Effector memory CD8-positive, alpha-beta T cell (primary cell): ENCODE data around the gene SPATA13.
A peak's percentile ranks its signal among the peaks of the same experiment; 100 is the strongest.

Experiments used
- ATAC-seq: fragments of 150-1000 bp; cut with Tn5 transposase; replicated peaks from 2 replicates; pipeline ENCODE4 v1.10.0; 2021; ENCODE audit warnings: mild to moderate bottlenecking, moderate library complexity
- DNase-seq, 3 experiments: peaks; one replicate each; pipeline ENCODE4 v3.0.0; 2021
- H3K27ac Mint-ChIP-seq, 2 donors: one replicate each; pipeline ENCODE4 v1.8.0; 2022; ENCODE audit warnings: mild to moderate bottlenecking in 2 of 2, mixed read lengths in 2 of 2, moderate library complexity in 2 of 2
- H3K27me3 Mint-ChIP-seq, 2 donors: one replicate each; pipeline ENCODE4 v1.8.0; 2022; ENCODE audit warnings: mixed read lengths in 2 of 2
- H3K36me3 Mint-ChIP-seq: one replicate; pipeline ENCODE4 v1.8.0; 2022; ENCODE audit warnings: mild to moderate bottlenecking, moderate library complexity, mixed read lengths; ENCODE audit not compliant: insufficient read depth
- H3K4me1 Mint-ChIP-seq, 2 donors: one replicate each; pipeline ENCODE4 v1.8.0; 2022; ENCODE audit warnings: low read depth in 2 of 2, mixed read lengths in 2 of 2
- H3K4me3 Mint-ChIP-seq, 2 donors: one replicate each; pipeline ENCODE4 v1.8.0; 2022; ENCODE audit warnings: mild to moderate bottlenecking in 2 of 2, mixed read lengths in 2 of 2, moderate library complexity in 2 of 2
- H3K9me3 Mint-ChIP-seq, 2 donors: one replicate each; pipeline ENCODE4 v1.8.0; 2022; ENCODE audit warnings: mixed read lengths in 2 of 2

The SPATA13 gene

GRCh38 chr13:24281188-24282008 lies 120.9 kb downstream of the SPATA13 start:
- H3K9me3 Mint-ChIP-seq, result no peaks in the 10 kb centered on the region

GRCh38 chr13:24282256-24282655 lies 121.7 kb downstream of the SPATA13 start:
- Mint-ChIP-seq H3K27me3 (no peaks in the 10 kb centered on the region), H3K4me3 (peak overlapping the region in 1 of 2 donors; percentile 42), H3K36me3 (peaks cover 77% of the 10 kb centered on the region), H3K4me1 (peaks cover 40 to 54% of the 10 kb centered on the region in 2 donors), H3K27ac (peak overlapping the region; percentile 92 to 99), H3K9me3 (no peaks in the 10 kb centered on the region)
- DNase-seq (no peak), ATAC-seq (no peak)

More at GRCh38 chr13:24281188-24282008, 120.9 kb downstream of the SPATA13 start:
- ATAC-seq (no peak), DNase-seq (no peak)
- Mint-ChIP-seq H3K4me1 (peaks cover 45 to 61% of the 10 kb centered on the region in 2 donors), H3K4me3 (peak overlapping the region in 1 of 2 donors; percentile 34), H3K27ac (peak overlapping the region; percentile 92 to 99), H3K36me3 (peaks cover 77% of the 10 kb centered on the region), H3K27me3 (no peaks in the 10 kb centered on the region)

- Mint-ChIP-seq H3K4me3 (no peak overlapping the region), H3K27ac (peak overlapping the region in 1 of 2 donors; percentile 68), H3K4me1 (peaks cover 25 to 30% of the 10 kb centered on the region in 2 donors), H3K36me3 (peaks cover 86% of the 10 kb centered on the region), H3K9me3 (no peaks in the 10 kb centered on the region), H3K27me3 (no peaks in the 10 kb centered on the region)
- DNase-seq, result no peak
- ATAC-seq, result no peak
These were observed 124.5 kb downstream of the SPATA13 start for GRCh38 chr13:24284889-24285565.

- no peak for DNase-seq
- no peak overlapping the region for H3K4me3 Mint-ChIP-seq
- H3K36me3 Mint-ChIP-seq, result peaks cover 93% of the 10 kb centered on the region
- H3K27ac Mint-ChIP-seq, result peak overlapping the region in 1 of 2 donors; percentile 75
- peaks cover 16 to 21% of the 10 kb centered on the region in 2 donors for H3K4me1 Mint-ChIP-seq
- H3K27me3 Mint-ChIP-seq, result no peaks in the 10 kb centered on the region
- H3K9me3 Mint-ChIP-seq, result no peaks in the 10 kb centered on the region
- no peak for ATAC-seq
These were observed 126.1 kb downstream of the SPATA13 start for GRCh38 chr13:24286624-24287023.

- Mint-ChIP-seq H3K36me3 (peaks cover 95% of the 10 kb centered on the region), H3K27ac (no peak overlapping the region), H3K4me3 (no peak overlapping the region), H3K9me3 (no peaks in the 10 kb centered on the region), H3K4me1 (peaks cover 8 to 14% of the 10 kb centered on the region in 2 donors), H3K27me3 (no peaks in the 10 kb centered on the region)
- DNase-seq (no peak), ATAC-seq (no peak)
These were observed 127.3 kb downstream of the SPATA13 start for GRCh38 chr13:24287748-24288287.

GRCh38 chr13:24288870-24289269 lies 128.3 kb downstream of the SPATA13 start:
- Mint-ChIP-seq H3K36me3 (peaks cover 98% of the 10 kb centered on the region), H3K4me1 (peaks cover 5% of the 10 kb centered on the region in 2 donors), H3K9me3 (no peaks in the 10 kb centered on the region), H3K4me3 (no peak overlapping the region), H3K27ac (peak overlapping the region in 1 of 2 donors; percentile 38), H3K27me3 (no peaks in the 10 kb centered on the region)
- no peak for DNase-seq
- no peak for ATAC-seq

- H3K9me3 Mint-ChIP-seq, result no peaks in the 10 kb centered on the region
- no peaks in the 10 kb centered on the region for H3K27me3 Mint-ChIP-seq
- H3K36me3 Mint-ChIP-seq, result peaks cover 98% of the 10 kb centered on the region
- ATAC-seq, result no peak
- peaks cover under 1 to 5% of the 10 kb centered on the region in 2 donors for H3K4me1 Mint-ChIP-seq
- DNase-seq, result no peak
- H3K27ac Mint-ChIP-seq, result peak overlapping the region in 1 of 2 donors; percentile 55
- H3K4me3 Mint-ChIP-seq, result no peak overlapping the region
These were observed 129.9 kb downstream of the SPATA13 start for GRCh38 chr13:24290280-24290932.

- peaks cover 98% of the 10 kb centered on the region for H3K36me3 Mint-ChIP-seq
- H3K27ac Mint-ChIP-seq, result peak overlapping the region in 1 of 2 donors; percentile 35
- ATAC-seq (no peak), DNase-seq (no peak)
- no peak overlapping the region for H3K4me3 Mint-ChIP-seq
- H3K27me3 Mint-ChIP-seq, result no peaks in the 10 kb centered on the region
- no peaks in the 10 kb centered on the region for H3K9me3 Mint-ChIP-seq
- peaks cover 3 to 8% of the 10 kb centered on the region in 2 donors for H3K4me1 Mint-ChIP-seq
These were observed 132.0 kb downstream of the SPATA13 start for GRCh38 chr13:24292481-24292880.

GRCh38 chr13:24293746-24294145 lies 133.2 kb downstream of the SPATA13 start:
- no peak overlapping the region for H3K4me3 Mint-ChIP-seq
- ATAC-seq, result no peak
- DNase-seq, result no peak
- H3K27ac Mint-ChIP-seq, result peak overlapping the region in 1 of 2 donors; percentile 10
- peaks cover 99% of the 10 kb centered on the region for H3K36me3 Mint-ChIP-seq
- H3K9me3 Mint-ChIP-seq, result no peaks in the 10 kb centered on the region
- H3K4me1 Mint-ChIP-seq, result peaks cover 6 to 8% of the 10 kb centered on the region in 2 donors
- no peaks in the 10 kb centered on the region for H3K27me3 Mint-ChIP-seq

GRCh38 chr13:24299488-24300114 lies 139.1 kb downstream of the SPATA13 start:
- peaks cover 100% of the 10 kb centered on the region for H3K36me3 Mint-ChIP-seq
- peaks cover 18 to 21% of the 10 kb centered on the region in 2 donors for H3K4me1 Mint-ChIP-seq

GRCh38 chr13:24301434-24301833 lies 140.9 kb downstream of the SPATA13 start:
- ATAC-seq (no peak), DNase-seq (no peak)
- H3K9me3 Mint-ChIP-seq, result no peaks in the 10 kb centered on the region
- peaks cover 95% of the 10 kb centered on the region for H3K36me3 Mint-ChIP-seq
- H3K4me1 Mint-ChIP-seq, result peaks cover 15 to 21% of the 10 kb centered on the region in 2 donors
- H3K27ac Mint-ChIP-seq, result peak overlapping the region; percentile 65 to 85
- H3K4me3 Mint-ChIP-seq, result no peak overlapping the region
- no peaks in the 10 kb centered on the region for H3K27me3 Mint-ChIP-seq

More at GRCh38 chr13:24299488-24300114, 139.1 kb downstream of the SPATA13 start:
- H3K27me3 Mint-ChIP-seq, result no peaks in the 10 kb centered on the region
- DNase-seq (no peak), ATAC-seq (peak; percentile 16)
- no peaks in the 10 kb centered on the region for H3K9me3 Mint-ChIP-seq
- peak overlapping the region; percentile 59 to 67 for H3K27ac Mint-ChIP-seq
- no peak overlapping the region for H3K4me3 Mint-ChIP-seq

- peaks cover 92% of the 10 kb centered on the region for H3K36me3 Mint-ChIP-seq
- ATAC-seq, result no peak
- DNase-seq, result no peak
- no peaks in the 10 kb centered on the region for H3K9me3 Mint-ChIP-seq
- peaks cover 12 to 21% of the 10 kb centered on the region in 2 donors for H3K4me1 Mint-ChIP-seq
- peak overlapping the region; percentile 65 to 85 for H3K27ac Mint-ChIP-seq
- H3K27me3 Mint-ChIP-seq, result no peaks in the 10 kb centered on the region
- no peak overlapping the region for H3K4me3 Mint-ChIP-seq
These were observed 141.4 kb downstream of the SPATA13 start for GRCh38 chr13:24301911-24302310.

- H3K4me3 Mint-ChIP-seq, result no peak overlapping the region
- H3K36me3 Mint-ChIP-seq, result peaks cover 81% of the 10 kb centered on the region
- no peak for DNase-seq
- no peaks in the 10 kb centered on the region for H3K9me3 Mint-ChIP-seq
- no peak for ATAC-seq
- H3K27me3 Mint-ChIP-seq, result no peaks in the 10 kb centered on the region
- H3K27ac Mint-ChIP-seq, result peak overlapping the region in 1 of 2 donors; percentile 65
- H3K4me1 Mint-ChIP-seq, result peaks cover 9 to 12% of the 10 kb centered on the region in 2 donors
These were observed 144.1 kb downstream of the SPATA13 start for GRCh38 chr13:24304620-24305019.
